OCI-LY1 (cell line): ENCODE measurements around the gene SLCO3A1.
"Not testable (repeated sequence)": the region's sequence is repeated elsewhere in the genome, so short reads cannot be mapped to it uniquely, and the experiment has no call there.

ENCODE experiments used
- H2AFZ ChIP-seq: fragments of 200-600 bp; sonication (generic), shearing (Covaris generic); 2 replicates; pipeline ENCODE4 v1.6.0; 2014; ENCODE audit warnings: antibody characterized with exemption, mild to moderate bottlenecking, low read length
- H3F3A ChIP-seq: fragments of 200-600 bp; sonication (generic), shearing (Covaris generic); 2 replicates; pipeline ENCODE4 v1.6.0; 2014; ENCODE audit warnings: mild to moderate bottlenecking, antibody characterized with exemption, low read length, moderate library complexity; ENCODE audit not compliant: insufficient read depth
- H3K27ac ChIP-seq: fragments of 200-600 bp; sonication (generic); 2 replicates; pipeline ENCODE4 v1.5.1; 2014; ENCODE audit warnings: low read length, mixed run types, mild to moderate bottlenecking, low read depth; ENCODE audit not compliant: poor library complexity, severe bottlenecking
- H3K27me3 ChIP-seq: fragments of 200-600 bp; sonication (generic); 2 replicates; pipeline ENCODE4 v1.6.0; 2014; ENCODE audit warnings: antibody characterized with exemption, mild to moderate bottlenecking, low read length, moderate library complexity; ENCODE audit not compliant: insufficient read depth
- H3K36me3 ChIP-seq: fragments of 200-600 bp; sonication (generic); 2 replicates; pipeline ENCODE4 v1.6.1; 2014; ENCODE audit warnings: mild to moderate bottlenecking, antibody characterized with exemption, low read length, moderate library complexity, mixed read lengths; ENCODE audit not compliant: insufficient read depth
- H3K4me1 ChIP-seq: fragments of 200-600 bp; sonication (generic); 2 replicates; pipeline ENCODE4 v1.5.1; 2014; ENCODE audit warnings: mild to moderate bottlenecking, low read length, moderate library complexity; ENCODE audit not compliant: insufficient read depth, severe bottlenecking
- H3K4me2 ChIP-seq: fragments of 200-600 bp; sonication (generic), shearing (Covaris generic); 2 replicates; pipeline ENCODE4 v1.6.1; 2014; ENCODE audit warnings: low read length
- H3K4me3 ChIP-seq: fragments of 200-600 bp; sonication (generic); 2 replicates; pipeline ENCODE4 v1.5.1; 2014; ENCODE audit warnings: low read length, low read depth, mild to moderate bottlenecking, mixed read lengths; ENCODE audit not compliant: poor library complexity, severe bottlenecking
- H3K79me2 ChIP-seq: fragments of 200-600 bp; shearing (Covaris generic); 2 replicates; pipeline ENCODE4 v1.6.1; 2016; ENCODE audit warnings: mixed run types, low read length, mixed read lengths; ENCODE audit not compliant: insufficient read depth
- H3K9ac ChIP-seq: fragments of 200-600 bp; sonication (generic), shearing (Covaris generic); 2 replicates; pipeline ENCODE4 v1.6.1; 2014; ENCODE audit warnings: mild to moderate bottlenecking, low read length, mixed read lengths
- H3K9me2 ChIP-seq: fragments of 200-600 bp; sonication (generic), shearing (Covaris generic); 2 replicates; pipeline ENCODE4 v1.6.1; 2014; ENCODE audit warnings: low read depth, mild to moderate bottlenecking, low read length, mixed read lengths
- H3K9me3 ChIP-seq: fragments of 200-600 bp; shearing (Covaris generic); 2 replicates; pipeline ENCODE4 v1.6.1; 2014; ENCODE audit warnings: low read length, mixed read lengths
- H4K20me1 ChIP-seq: fragments of 200-600 bp; sonication (generic), shearing (Covaris generic); 2 replicates; pipeline ENCODE4 v1.6.0; 2016; ENCODE audit warnings: mild to moderate bottlenecking, low read length; ENCODE audit not compliant: insufficient read depth
- EZH2 ChIP-seq: fragments of 200-600 bp; sonication (generic), shearing (Covaris generic); IDR thresholded peaks from 2 replicates; pipeline ENCODE4 v1.8.0; 2017; ENCODE audit warnings: borderline replicate concordance, mixed run types, mild to moderate bottlenecking, antibody characterized with exemption, low read length, moderate library complexity, mixed read lengths
- TF ChIP-seq, protein P1 (sequence below): fragments of 200-600 bp; sonication (generic), shearing (Covaris generic); IDR thresholded peaks from 2 replicates; pipeline ENCODE4 v1.5.1; 2017; ENCODE audit warnings: mild to moderate bottlenecking, antibody characterized with exemption, low read length, moderate library complexity, mixed read lengths

Gene SLCO3A1

DNA sequence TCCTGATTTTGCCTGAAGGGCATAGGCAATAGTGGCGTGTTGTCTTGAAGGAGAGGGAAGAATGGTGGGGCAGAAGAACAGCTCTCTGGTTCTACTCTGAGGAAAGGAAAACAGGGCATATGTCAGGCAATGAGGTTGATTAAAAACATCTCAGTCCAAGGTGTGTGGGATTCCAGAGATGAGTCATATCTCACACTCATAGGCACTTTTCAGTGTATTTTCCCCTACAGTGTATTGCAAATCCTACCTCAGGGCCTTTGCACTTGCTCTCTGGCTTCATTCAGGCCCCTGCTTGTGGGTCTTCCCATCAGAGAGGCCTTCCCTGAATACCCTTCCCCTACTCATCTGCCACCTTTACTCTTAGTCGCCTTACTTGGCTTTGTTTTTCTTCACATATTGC lies 107.8 kb downstream of the SLCO3A1 start:
- Histone ChIP-seq H3K9ac (no peak overlapping the region), H3K79me2 (no peaks in the 10 kb centered on the region), H3K4me1 (no peaks in the 10 kb centered on the region), H3K9me3 (no peaks in the 10 kb centered on the region), H3K36me3 (no peaks in the 10 kb centered on the region), H3K9me2 (no peaks in the 10 kb centered on the region), H3K4me3 (no peak overlapping the region), H3K4me2 (no peak overlapping the region), H3F3A (no peaks in the 10 kb centered on the region), H2AFZ (no peak overlapping the region), H4K20me1 (no peaks in the 10 kb centered on the region), H3K27me3 (no peaks in the 10 kb centered on the region), H3K27ac (no peak overlapping the region)
- TF ChIP-seq EZH2, result no peak
- TF ChIP-seq, protein P1, sequence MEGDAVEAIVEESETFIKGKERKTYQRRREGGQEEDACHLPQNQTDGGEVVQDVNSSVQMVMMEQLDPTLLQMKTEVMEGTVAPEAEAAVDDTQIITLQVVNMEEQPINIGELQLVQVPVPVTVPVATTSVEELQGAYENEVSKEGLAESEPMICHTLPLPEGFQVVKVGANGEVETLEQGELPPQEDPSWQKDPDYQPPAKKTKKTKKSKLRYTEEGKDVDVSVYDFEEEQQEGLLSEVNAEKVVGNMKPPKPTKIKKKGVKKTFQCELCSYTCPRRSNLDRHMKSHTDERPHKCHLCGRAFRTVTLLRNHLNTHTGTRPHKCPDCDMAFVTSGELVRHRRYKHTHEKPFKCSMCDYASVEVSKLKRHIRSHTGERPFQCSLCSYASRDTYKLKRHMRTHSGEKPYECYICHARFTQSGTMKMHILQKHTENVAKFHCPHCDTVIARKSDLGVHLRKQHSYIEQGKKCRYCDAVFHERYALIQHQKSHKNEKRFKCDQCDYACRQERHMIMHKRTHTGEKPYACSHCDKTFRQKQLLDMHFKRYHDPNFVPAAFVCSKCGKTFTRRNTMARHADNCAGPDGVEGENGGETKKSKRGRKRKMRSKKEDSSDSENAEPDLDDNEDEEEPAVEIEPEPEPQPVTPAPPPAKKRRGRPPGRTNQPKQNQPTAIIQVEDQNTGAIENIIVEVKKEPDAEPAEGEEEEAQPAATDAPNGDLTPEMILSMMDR, result no peak

DNA sequence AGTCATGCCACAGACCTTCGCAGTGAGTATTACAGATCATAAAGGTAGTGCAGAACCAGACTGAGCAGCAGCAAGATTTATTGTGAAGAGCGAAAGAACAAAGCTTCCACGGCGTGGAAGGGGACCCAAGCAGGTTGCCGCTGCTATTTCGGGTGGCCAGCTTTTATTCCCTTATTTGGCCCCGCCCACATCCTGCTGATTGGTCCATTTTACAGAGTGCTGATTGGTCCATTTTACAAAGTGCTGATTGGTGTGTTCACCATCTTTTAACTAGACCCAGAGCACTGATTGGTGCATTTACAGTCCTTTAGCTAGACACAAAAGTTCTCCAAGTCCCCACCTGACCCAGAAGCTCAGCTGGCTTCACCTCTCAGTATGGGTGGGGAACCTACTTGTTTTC lies 110.2 kb downstream of the SLCO3A1 start:
- not testable (repeated sequence) for H3K9ac ChIP-seq, H3K9me3 ChIP-seq, H3K27ac ChIP-seq, H3K4me1 ChIP-seq, H3K4me3 ChIP-seq, H3F3A ChIP-seq, H3K36me3 ChIP-seq, H3K4me2 ChIP-seq, H2AFZ ChIP-seq, H3K27me3 ChIP-seq, H3K79me2 ChIP-seq, H4K20me1 ChIP-seq, H3K9me2 ChIP-seq

DNA sequence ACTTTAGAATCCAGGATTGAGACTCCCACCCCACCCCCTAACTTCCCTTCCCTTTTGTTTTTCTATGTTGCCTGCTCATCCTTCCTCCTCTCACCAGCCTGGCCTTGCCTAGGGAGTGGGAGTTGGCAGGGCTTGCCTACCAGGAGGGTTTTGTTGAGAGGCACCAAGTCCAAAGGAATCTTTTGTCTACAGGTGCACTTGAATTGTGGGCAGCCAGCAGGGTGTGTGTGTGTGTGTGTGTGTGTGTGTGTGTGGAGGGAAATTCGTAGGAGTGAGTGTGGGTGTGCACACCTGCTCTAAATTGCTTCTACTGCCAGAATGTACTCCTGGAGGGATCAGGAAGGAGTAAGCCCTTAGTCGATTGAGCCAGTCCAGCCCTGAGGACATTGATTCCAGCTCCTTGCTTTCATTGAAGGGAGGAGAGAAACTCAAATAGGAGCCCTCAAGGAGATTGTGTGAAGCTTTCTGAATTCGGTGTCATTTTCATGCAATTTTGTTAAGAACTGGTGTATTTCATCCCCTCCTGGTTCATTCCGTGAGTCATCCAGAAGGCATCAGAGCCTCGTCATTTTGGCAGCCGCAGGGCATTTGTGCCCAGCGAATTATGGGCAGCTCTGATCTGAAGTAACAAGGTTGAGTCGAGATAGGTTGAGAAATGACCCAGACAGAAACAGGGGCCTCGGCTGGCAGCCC lies 112.1 kb downstream of the SLCO3A1 start:
- Histone ChIP-seq H3K27ac (no peak overlapping the region), H3K9ac (no peak overlapping the region), H3K4me2 (no peak overlapping the region), H2AFZ (no peak overlapping the region), H3K27me3 (no peaks in the 10 kb centered on the region), H4K20me1 (no peaks in the 10 kb centered on the region), H3K36me3 (no peaks in the 10 kb centered on the region), H3K4me3 (no peak overlapping the region), H3K9me2 (no peaks in the 10 kb centered on the region), H3F3A (no peaks in the 10 kb centered on the region), H3K9me3 (no peaks in the 10 kb centered on the region), H3K4me1 (no peaks in the 10 kb centered on the region), H3K79me2 (no peaks in the 10 kb centered on the region)
- no peak for TF ChIP-seq EZH2
- TF ChIP-seq, protein P1, result no peak

DNA sequence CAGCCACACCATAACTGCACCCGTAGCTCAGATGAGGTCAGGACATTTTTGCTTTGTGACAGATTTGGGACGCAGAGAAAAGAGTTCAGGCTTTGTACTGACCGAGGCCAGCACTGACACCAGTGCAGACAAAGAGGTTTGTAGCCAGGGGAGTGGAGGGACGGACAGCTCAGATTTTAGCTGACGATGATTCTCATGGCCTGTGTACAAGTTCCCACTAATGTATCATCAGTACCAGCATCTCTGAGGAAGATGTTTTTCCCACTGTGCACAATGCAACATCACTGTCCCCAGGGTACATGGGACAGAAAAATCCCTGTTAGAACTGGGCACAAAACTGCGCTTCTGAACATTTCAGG lies 112.7 kb downstream of the SLCO3A1 start:
- H3K9me3 ChIP-seq, result no peaks in the 10 kb centered on the region
- H3K9ac ChIP-seq, result no peak overlapping the region
- no peak overlapping the region for H2AFZ ChIP-seq
- no peaks in the 10 kb centered on the region for H3K36me3 ChIP-seq
- no peak overlapping the region for H3K4me3 ChIP-seq
- no peak for TF ChIP-seq EZH2
- TF ChIP-seq, protein P1, result no peak
- no peaks in the 10 kb centered on the region for H3K79me2 ChIP-seq
- H3K9me2 ChIP-seq, result no peaks in the 10 kb centered on the region
- H3K4me2 ChIP-seq, result no peak overlapping the region
- H3K4me1 ChIP-seq, result no peaks in the 10 kb centered on the region
- H3K27ac ChIP-seq, result no peak overlapping the region
- no peaks in the 10 kb centered on the region for H3F3A ChIP-seq
- H4K20me1 ChIP-seq, result no peaks in the 10 kb centered on the region
- no peaks in the 10 kb centered on the region for H3K27me3 ChIP-seq
